ENCODE measurements around the gene PIGQ.

GRCh38 chr16:520847-521246 is 48.9 kb upstream of the PIGQ start:
- TF ChIP-seq CTCF (IDR thresholded peaks at IDR 0.05; ENCODE audit: insufficient read depth, low read length, poor library complexity, severe bottlenecking): no peak
- no peak for TF ChIP-seq EZH2phosphoT487 (conservative IDR thresholded peaks at IDR 0.05; ENCODE audit: low read length)
